ENCODE data around the gene ZFP92.

- TF ChIP-seq CTCF (optimal IDR thresholded peaks at IDR 0.05 in 1 of 3, IDR thresholded peaks at IDR 0.05 in 1 of 3, conservative IDR thresholded peaks at IDR 0.05 in 1 of 3; ENCODE audit: extremely low read depth in 1 of 3, insufficient read depth in 2 of 3, low read length in 3 of 3), result no peak
- TF ChIP-seq EZH2 (IDR thresholded peaks at IDR 0.05; ENCODE audit: low read length), result no peak
Observed at GRCh38 chrX:153378607-153379006, 32.7 kb upstream of the ZFP92 start.

Measured in keratinocyte (primary cell).